ENCODE data around the gene PRPS2.

The PRPS2 gene

DNA sequence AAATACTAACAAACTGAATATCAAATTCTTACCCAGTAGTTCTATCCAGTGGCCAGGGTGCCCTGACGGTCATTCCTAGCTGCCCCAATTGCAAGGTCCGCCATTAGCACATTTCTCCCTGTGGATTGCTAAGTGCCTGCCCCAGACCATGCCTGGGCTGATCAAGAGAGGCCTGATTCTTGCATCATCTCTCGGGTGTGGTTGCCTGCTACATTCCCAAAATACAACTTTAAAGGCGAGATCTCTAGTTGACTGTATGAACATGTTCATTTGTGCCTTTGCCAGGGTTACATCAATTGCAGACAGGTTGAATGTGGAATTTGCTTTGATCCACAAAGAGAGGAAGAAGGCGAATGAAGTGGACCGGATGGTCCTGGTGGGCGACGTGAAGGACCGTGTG, 28.0 kb downstream of the PRPS2 start:
- DNase-seq: no peak

DNA sequence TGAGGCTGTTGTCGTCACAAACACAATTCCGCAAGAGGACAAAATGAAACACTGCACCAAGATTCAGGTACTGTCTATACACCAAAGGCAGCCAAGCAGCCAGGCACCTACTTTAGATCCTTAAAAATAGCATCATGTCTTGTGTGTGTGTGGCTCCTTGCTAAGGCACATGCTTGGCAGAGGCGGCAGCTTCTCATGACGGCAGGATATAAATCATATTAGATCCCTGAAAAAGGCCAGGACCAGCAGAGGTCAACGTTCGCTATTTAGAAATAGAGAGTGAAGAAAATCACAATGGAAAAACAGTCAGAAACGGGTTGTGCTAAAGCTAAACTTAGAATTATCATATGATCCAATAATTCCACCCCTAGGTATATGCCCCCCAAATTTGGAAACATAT, 29.5 kb downstream of the PRPS2 start:
- DNase-seq: no peak

DNA sequence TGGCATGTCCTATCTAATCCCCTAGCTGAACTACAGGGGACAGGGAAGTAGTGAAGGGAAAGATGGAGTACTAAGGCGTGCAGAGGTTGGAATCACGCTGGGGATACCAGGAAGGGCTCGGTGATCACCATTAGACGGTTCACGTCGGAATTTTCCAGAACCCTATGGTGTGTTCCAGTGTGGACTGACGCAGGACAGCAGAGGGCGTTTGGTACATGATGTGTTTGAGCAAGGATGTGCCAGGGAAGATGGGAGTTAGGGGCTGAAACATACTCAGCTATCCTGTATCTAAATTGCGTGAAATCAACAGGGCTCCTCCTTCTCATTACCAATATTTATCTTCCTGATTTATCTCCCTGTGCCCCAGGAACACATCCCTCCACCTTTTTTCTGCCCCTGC, 33.7 kb downstream of the PRPS2 start:
- no peak for DNase-seq

DNA sequence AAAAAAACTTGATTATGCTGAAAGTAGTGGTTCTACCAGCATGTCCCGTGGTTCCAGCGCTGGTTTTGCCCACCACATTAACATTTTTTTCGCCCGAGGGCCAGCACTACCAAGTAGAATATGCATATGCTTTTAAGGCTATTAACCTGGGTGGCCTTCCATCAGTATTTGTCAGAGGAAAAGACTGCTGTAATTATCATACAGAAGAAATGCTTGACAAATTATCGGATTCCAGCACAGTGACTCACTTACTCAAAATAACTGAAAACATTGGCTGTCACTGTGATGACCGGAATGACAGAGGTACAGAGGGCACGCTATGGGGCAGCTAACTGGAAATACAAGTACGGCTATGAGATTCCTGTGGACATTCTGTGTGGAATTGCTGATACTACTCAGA, 34.6 kb downstream of the PRPS2 start:
- no peak for DNase-seq

DNA sequence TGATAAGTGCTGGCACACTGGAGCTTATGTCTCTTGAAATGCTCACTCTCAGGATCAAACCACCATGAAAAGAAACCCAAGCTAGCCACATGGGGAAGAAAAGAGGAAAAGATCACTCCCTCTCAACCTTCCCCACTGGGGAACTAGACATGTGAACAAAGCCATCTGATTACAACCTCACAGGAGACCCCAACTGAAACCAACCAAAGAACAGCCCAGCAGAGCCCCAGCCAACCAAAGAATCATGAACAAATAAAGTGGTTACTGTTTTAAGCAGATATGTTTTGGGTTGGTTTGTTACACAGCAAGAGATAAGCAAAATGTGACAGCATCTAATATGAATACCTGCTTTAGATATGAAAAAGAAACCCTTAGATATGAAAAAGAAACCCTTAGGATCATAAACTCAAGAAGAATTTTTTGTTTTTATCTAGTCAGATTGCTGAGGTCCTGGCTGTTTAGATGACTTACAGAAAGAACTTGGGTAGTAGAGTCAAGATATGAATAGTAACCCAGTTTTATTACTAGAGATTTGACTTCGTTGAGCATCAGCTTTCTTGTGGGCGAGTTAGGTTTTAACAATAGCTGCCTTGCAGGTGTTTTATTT, 52.0 kb downstream of the PRPS2 start:
- DNase-seq: no peak

DNA sequence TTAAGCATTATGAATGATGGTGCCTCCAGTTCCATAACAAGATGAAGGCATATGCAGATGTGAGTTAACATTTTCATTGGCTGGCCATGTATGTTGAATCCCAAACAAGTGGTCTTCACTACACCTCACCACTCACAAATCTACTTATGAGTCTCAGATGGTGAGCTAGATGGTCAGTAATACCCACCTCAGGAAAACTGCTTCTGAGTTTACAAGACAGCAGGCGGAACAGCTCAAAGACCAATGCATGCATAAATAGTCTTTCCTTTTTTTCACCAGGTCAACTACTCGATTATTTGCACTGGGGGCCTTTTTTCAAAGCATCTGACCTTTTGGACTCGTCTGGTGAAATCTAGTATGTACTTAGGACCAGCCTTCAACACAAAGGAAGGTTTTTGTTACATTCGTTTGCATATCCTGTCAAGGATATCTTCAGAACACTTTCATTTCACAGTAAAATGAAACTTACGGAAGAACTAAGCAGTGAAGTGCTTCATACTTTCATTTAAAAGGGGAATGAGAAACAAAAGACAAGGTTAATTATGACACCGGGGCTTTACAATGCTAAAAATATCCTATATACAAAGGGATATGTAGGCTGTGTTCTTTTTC, 52.6 kb downstream of the PRPS2 start:
- no peak for DNase-seq

DNA sequence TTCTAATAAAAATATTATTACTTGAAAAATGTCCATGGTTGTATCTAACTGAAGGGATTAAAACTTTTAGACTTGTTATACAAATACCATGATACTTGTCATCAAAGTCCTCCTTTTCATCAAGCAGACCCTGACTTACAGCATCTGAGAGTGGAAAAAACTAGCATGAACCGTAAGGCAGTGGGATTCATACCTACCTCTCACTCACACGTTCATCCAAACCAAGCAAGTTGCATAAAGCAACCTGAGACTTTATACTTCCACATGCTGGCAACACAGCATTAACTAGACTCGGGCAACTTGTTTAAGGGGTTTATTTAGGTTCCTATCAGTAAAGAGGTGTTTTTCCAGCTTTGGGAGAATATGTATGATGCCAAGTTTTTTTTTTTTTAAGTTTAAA, 53.1 kb downstream of the PRPS2 start:
- DNase-seq: no peak

DNA sequence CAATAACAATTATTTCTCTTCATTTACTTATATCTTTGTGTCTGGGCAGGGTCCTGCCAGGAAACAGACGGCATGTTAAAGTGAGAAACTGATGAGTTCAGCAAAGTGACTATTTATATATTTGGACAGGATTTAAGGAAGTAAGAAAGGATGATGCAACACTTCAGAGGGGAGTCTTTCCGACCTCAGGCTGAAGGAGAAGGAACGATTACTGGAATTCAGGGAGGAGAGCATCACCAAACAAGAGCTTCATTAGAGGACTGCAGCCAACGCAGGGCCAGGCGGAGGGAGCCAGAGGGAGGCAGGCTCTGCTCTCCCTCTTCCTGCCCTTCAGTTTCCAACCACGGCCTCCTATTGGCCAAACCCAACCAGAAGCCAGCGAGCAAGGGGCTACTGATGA, 74.1 kb downstream of the PRPS2 start:
- no peak for DNase-seq

DNA sequence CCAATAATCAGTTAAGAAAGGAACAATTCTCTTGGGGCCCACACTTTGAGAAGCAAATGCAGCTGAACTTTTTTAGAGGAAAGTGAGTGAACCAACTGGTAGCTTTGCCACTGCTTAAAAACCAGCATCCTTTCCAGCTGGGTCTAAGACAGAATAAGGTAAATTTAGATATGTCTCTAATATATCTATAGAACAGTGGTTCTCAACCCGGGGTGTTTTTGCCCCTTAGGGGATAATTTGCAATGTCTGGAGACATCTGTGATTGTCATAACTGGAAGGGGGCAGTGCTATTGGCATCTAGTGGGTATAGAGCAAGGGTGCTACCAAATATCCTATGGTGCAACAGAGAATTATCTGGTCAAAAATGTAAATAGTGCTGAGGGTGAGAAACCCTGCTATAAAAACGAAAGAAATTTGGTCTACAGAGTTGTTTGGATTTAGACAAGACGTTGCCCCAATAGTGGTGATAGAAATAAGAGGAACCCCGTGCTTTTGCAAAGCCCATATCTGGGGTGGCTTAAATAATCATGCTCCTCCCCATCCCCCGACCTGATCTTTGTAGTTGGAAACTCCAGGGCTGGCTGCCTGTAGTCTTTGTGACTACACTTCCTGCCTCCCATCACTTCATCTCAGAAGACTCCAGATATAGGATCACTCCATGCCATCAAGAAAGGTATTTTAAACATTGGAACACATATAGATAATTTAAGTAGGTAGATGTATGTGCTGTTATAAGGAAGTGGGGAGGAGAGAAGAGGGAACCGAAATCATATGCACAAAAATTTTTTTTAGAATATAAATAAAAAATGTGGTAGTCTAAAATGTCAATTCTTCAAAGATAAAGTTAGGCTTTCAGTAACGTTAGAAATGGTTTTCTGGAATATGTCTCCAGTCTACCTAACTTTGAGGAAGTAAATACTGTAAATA, 75.5 kb downstream of the PRPS2 start, which contains the start of gene TLR7:
Gene TLR7 (plus strand): TSS at position 622 of the 927 bp plus-strand sequence. CDS start 507 bp downstream, outside the sequence.
- no peak for DNase-seq

DNA sequence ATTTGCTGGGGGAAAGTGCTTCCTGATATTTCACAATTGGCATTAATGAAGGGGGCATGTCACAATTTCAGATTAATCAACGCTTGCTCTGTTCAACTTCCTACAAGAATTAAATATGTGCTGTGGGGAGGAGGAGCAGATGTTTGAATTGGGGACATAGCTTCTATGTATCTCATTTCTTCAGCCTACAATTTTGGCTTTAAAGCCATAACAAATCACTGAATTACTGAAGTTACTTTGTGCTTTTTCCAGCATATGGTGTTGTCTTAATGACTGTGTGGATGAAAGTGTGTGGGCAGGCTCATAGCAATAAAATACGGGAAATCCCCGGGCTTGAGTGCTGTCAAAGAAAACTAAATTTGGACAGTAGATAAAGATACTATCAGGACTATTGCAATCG, 76.5 kb downstream of the PRPS2 start:
- no peak for DNase-seq

DNA sequence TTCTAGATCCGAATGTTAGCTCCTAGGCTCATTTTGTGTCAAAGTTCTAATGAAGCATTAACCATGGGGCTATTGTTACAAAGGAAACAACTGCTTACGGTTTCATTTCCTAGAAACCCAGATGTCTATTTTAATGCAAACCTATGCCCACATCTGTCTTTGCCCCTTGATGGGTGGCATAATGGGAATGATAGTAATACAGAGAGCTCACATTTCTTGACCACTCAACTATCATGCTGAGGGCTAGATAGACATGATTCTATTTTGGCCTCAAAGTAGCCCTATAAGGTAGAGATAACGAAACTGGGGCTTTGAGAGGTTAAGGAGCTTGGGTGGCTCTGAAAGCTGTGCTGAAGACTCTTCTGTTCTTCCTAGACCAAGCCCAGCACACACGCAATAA, 77.5 kb downstream of the PRPS2 start:
- DNase-seq: no peak

DNA sequence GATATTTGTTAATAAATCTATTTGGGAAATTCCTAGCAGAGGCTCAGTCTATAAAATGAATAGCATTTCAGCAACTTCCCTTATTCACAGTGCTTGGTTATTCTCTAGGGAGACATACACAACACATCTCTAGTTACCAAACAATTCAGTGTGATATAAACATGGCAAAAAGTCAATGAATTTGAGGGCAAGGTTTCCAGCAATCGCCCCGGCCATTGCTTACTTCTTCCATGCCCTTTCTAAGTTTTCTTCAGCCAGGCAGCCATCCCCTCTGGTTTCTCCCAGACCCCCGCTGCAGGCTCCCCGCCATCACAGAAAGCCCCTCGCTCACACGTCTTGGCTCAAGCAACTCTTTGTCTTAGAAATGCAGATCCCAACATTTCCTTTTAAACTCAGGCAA, 80.0 kb downstream of the PRPS2 start:
- no peak for DNase-seq

DNA sequence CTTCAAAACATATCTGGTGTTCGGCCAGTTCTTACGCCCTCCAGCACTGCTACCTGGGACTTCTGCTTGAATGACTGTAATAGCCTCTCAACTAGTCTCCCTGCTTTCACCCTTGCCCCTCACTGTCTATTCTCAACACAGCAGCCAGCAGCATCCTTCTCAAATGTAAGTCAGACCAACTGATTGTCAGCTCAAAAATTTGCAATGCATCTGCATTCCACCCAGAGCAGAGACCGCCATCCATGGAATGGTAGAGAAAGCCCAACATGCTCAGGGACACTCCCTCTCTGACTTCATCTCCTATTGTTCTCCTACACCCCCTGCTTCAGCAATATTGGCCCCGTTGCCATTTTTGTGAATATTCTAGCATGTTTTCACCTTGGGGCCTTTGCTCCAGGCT, 81.5 kb downstream of the PRPS2 start:
- no peak for DNase-seq
